ENCODE measurements around the gene SYNPO2. TPM values are rescaled to one million over a fixed set of nuclear protein-coding genes. Genes with fewer than 3 reads are reported as not detected.

SYNPO2 gene
- total and polyA plus RNA-seq, 2 of the 8 experiments (the other 6 are each of a cell fraction or from before 2014, with no cell fraction given), result 0.50 to 4.2 TPM

DNA sequence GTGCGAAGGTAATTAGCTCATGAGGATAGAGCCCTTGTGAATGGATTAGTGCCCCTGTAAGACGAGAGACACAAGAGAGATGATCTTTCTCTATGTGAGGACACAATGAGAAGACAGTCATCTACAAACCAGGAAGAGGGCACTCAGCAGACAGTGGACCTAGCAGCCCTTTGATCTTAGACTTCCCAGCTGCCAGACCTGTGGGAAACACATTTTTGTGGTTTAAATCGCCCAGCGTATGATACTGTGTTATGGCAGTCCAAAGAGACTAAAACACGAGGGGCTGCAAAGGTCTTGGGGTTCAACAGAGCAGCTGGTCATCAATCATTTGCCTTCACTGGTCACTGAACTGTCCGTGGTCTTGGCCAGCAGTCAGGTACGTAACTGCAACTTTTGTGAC lies 9.2 kb upstream of the SYNPO2 start:
- ChIA-PET CTCF (ENCODE audit: partially characterized antibody) (interaction anchor here (1.0 to 1.8 kb wide), 4 partner anchors 9 to 133 kb away, joined by 3 to 5 read pairs (median 4); partner anchors contain the start of gene SYNPO2), POLR2A (ENCODE audit: partially characterized antibody) (interaction anchor here (0.7 to 1.8 kb wide), 2 partner anchors 10 to 116 kb away, joined by 3 to 4 read pairs; partner anchors contain the start of gene SYNPO2)
- peaks cover 4 to 5% of the 10 kb centered on the region in 2 experiments; a peak in 3 of 4 replicates for H3K9me3 ChIP-seq (ENCODE audit: insufficient read depth in 2 of 2, low read depth in 1 of 2, low read length in 1 of 2)
- no peak overlapping the region for H2BK20ac ChIP-seq (ENCODE audit: low read length)
- H3K4me2 ChIP-seq (ENCODE audit: insufficient read depth in 1 of 2, low read depth in 2 of 2, low read length in 2 of 2), result no peak overlapping the region
- H3K4me1 ChIP-seq (replicated peaks in 1 of 4; ENCODE audit: control insufficient read depth in 3 of 4, insufficient read depth in 4 of 4, low read length in 3 of 4), result peaks cover 0 to 7% (median 0%) of the 10 kb centered on the region in 4 experiments; a peak in 1 of 7 replicates
- no peaks in the 10 kb centered on the region for H3K79me2 ChIP-seq (ENCODE audit: control insufficient read depth in 1 of 2, insufficient read depth in 2 of 2, low read length in 2 of 2)
- no peak overlapping the region for H3K18ac ChIP-seq (ENCODE audit: extremely low read depth, low read length)
- H3K79me1 ChIP-seq (ENCODE audit: low read depth, low read length), result no peaks in the 10 kb centered on the region
- H3K56ac ChIP-seq (replicated peaks; ENCODE audit: insufficient read length, low read depth, low read length), result no peak overlapping the region
- H3K14ac ChIP-seq (ENCODE audit: insufficient read length), result no peak overlapping the region
- WGBS, 2 experiments (ENCODE audit: extremely low coverage in 1 of 2, insufficient coverage in 1 of 2, insufficient read length in 1 of 2, insufficient replicate concordance in 2 of 2, low coverage in 1 of 2, low lambda C conversion rate in 2 of 2, missing lambda C conversion rate in 1 of 2), result 96% methylated on average over 7 of the region's 7 CpGs; no CpG with 5 or more reads in 1 of the 2 experiments
- no peak overlapping the region for H3K9ac ChIP-seq (replicated peaks in 1 of 4; ENCODE audit: extremely low read depth in 1 of 4, low read depth in 3 of 4, low read length in 3 of 4)
- no peaks in the 10 kb centered on the region for H3K23me2 ChIP-seq (ENCODE audit: low read depth, low read length)
- H2AK5ac ChIP-seq (ENCODE audit: low read depth, low read length), result no peak overlapping the region
- no peak overlapping the region for H2BK15ac ChIP-seq (ENCODE audit: low read length)
- DNase-seq (ENCODE audit: low read depth in 1 of 2, low spot score in 2 of 2) (no peak), FAIRE-seq (no peak)
- H4K20me1 ChIP-seq (replicated peaks in 1 of 2; ENCODE audit: control insufficient read depth in 1 of 2, insufficient read depth in 2 of 2, low read length in 2 of 2), result no peaks in the 10 kb centered on the region
- H4K5ac ChIP-seq (ENCODE audit: insufficient read length, low read depth, low read length), result no peak overlapping the region
- no peak for TF ChIP-seq SP2 (IDR thresholded peaks at IDR 0.05; ENCODE audit: low read length)
- H4K91ac ChIP-seq (replicated peaks; ENCODE audit: insufficient read length, low read length), result no peak overlapping the region
- no peak overlapping the region for H3K23ac ChIP-seq (ENCODE audit: insufficient read length)
- no peak overlapping the region for H2BK12ac ChIP-seq (ENCODE audit: low read depth, low read length)
- H3K4me3 ChIP-seq (ENCODE audit: extremely low read depth in 1 of 4, insufficient read depth in 2 of 4, low read depth in 3 of 4, low read length in 4 of 4), result no peak overlapping the region
- H3K4ac ChIP-seq (replicated peaks; ENCODE audit: insufficient read length, low read depth, low read length), result no peak overlapping the region
- no peak overlapping the region for H4K8ac ChIP-seq (ENCODE audit: extremely low read depth, insufficient read depth, low read length)
- no peaks in the 10 kb centered on the region for H3K27me3 ChIP-seq (replicated peaks in 1 of 4; ENCODE audit: control insufficient read depth in 3 of 4, extremely low read depth in 1 of 4, insufficient read depth in 3 of 4, low read length in 3 of 4)
- H2BK5ac ChIP-seq (ENCODE audit: low read depth, low read length), result no peak overlapping the region
- no peak overlapping the region for H2AFZ ChIP-seq (ENCODE audit: low read length)
- H3K36me3 ChIP-seq (ENCODE audit: control insufficient read depth in 2 of 4, insufficient read depth in 4 of 4, low read length in 3 of 4), result peaks cover 0 to 4% (median 0%) of the 10 kb centered on the region in 4 experiments; a peak in 1 of 8 replicates
- no peak overlapping the region for H3K27ac ChIP-seq (ENCODE audit: low read depth, low read length)
- no peak overlapping the region for H2BK120ac ChIP-seq (replicated peaks; ENCODE audit: low read depth, low read length)

Measured in H1 (cell line).